DMS153 treated with DMSO at 0.1 percent for 48 hours (cell line): ENCODE measurements around the gene PSMD13.
"Not testable (repeated sequence)": the region's sequence is repeated elsewhere in the genome, so short reads cannot be mapped to it uniquely, and the experiment has no call there.

Experiments
- DNase-seq: peaks from one replicate; lab custom pipeline; 2025; ENCODE audit not compliant: unreplicated experiment; lab: John Stamatoyannopoulos, UW

Gene PSMD13

GRCh38 chr11:241634-242033 lies 4.9 kb downstream of the PSMD13 start:
- DNase-seq, result no peak

- DNase-seq, result no peak
These were observed 7.6 kb downstream of the PSMD13 start for GRCh38 chr11:244376-244775.

DNA sequence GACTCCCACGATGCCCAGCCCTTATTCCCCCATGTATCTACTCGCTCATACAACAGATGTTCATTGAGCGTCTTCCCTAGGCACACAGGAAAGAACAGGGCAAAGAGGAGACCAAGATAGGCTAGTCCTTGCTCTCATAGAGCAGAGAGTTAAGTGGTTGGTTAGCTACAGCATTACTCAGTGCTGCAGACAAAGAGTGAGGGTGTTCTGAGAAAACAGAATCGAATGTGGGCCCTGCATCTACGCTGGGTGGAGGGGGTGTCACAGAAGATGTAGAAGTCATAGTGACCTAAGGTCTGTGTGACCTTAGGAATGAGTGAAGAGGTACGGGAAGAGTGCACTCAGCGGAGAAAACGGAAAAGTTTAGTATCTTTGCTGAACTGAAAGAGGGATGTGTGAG lies 12.3 kb downstream of the PSMD13 start:
- DNase-seq, result no peak

DNA sequence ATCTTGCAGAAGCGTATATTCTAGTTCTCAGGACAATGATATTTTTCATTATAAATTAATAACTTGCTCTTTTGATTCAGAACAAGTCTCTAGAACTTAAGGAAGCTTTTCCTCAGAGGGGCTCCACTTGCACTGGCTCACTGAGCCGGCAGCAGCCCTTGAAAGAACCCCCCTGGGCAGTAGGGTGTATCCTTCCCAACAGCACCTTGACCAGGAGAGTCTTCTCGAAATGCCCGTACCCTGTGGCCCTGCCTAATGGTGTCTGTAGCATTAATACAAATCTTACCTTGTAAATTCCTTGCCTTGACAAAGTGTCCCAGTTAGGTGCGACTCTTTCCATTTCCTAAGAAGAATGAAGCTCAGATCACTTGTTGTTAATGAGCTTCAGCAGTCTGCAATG lies 13.5 kb downstream of the PSMD13 start:
- no peak for DNase-seq

DNA sequence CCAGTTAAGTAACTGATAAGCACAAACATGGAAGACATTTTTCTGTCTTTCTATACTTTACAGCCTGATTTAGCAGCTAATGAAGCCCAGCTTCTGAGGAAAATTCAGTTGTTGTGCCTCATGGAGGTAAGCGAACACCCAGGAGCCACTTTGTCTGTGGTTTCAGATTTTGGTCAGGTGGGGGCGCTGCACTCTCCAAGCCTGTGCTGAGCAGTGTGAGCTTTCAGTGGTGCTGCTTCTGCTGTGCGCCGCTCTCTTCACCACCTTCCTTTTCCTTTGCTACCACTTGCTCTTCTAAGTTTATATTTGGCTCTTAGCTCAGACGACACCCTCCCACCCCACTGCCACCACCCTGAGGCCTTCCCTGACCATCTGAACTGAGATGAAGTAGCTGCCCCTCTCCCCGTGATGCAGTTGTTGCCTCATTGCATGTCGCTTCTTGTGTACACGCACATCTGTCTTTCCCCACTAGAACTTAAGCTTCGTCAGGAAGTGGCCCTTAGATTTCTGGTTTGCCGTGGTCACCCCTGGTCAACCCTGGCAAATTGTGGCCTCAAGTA lies 14.0 kb downstream of the PSMD13 start:
- DNase-seq, result no peak

- DNase-seq, result no peak
These were observed 14.8 kb downstream of the PSMD13 start for GRCh38 chr11:251550-251949.

DNA sequence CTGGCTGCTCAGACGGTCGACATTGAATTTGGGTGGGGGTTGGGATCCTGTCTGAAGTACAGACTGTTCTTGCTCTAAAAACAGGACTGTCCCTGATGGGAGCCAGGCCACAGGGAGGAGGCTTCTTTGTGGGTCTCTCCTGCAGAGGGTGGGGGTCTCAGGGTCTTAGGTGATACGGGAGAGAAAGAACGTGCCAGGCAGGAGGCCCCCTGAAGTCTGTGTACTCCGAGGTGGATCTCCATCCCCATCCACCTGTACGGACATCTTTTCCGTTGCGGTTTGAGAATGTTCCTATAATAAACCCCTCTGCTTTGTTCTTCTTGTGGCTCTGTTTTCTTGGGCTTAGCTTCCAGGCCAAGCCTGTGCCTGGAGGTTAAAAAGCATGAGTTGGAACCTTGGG lies 15.9 kb downstream of the PSMD13 start:
- DNase-seq, result no peak

DNA sequence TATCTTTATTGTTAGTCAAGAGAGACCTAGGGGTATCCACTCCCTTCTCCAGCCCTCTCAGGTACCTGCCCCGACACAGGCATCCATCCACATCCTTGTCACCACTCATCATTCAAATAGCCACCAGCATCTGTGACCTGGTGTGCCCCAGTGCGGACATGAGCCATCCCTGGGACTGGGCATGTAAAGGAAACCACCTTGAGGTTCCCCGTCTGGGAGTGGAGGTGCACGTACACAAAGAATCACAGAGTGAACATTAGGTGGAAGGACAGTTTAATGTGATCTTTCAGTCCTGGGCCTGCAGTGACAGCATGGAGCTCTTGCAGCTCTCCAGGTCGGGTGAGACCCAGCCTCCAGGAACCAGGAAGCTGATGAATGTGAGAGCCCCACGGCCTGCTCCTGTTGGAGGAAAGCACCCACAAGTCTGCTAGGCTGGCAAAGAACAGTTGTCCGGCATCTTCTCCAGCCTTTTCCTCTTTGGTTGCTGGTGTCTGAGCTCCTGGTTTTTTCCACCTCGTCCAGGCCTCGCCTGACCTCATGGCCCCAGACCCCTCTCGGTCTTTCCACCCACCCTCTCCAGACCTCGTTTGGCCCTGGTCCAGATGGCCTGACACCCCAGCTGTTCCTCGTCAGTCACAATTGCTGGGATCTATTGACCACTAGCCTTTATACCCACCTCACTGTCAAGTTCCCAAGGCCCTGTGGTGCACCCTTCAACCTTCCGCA lies 16.5 kb downstream of the PSMD13 start:
- DNase-seq, result no peak

DNA sequence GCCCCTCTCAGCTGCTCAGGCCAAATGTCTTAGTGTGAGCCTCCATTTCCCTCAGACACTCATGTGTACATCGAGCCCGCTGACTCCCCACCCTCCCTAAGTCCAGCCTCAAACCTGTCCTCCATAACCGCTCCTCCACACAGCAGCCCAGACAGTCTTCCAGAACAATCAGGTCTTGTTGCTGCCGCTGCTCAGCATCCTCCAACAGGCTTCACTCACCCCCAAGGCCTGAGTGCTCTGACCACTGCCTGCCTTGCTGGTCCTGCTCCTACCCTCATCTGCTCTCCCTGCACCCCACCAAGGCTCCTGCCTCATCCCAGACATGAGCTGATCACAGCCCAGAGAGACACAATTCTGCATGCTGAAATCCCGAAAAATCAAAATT lies 17.1 kb downstream of the PSMD13 start:
- DNase-seq, result no peak

DNA sequence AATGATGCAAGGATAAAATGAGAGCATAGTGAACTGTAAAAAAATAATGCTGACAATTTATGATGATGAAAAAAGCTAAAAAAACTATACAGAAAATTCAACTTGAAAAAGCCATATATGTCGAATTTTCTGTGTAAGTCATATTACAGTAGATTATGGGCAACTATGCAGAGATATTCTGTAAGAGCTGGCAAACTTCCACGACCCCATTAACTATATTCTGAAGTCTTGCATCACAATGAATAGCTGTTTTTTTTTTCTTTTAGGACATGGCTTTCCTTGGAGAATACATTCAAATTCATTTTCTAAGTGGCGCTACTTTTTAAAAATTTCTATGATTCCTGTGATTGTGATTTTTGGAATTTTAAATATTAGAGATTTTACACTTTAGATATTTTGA lies 18.4 kb downstream of the PSMD13 start:
- DNase-seq, result no peak

DNA sequence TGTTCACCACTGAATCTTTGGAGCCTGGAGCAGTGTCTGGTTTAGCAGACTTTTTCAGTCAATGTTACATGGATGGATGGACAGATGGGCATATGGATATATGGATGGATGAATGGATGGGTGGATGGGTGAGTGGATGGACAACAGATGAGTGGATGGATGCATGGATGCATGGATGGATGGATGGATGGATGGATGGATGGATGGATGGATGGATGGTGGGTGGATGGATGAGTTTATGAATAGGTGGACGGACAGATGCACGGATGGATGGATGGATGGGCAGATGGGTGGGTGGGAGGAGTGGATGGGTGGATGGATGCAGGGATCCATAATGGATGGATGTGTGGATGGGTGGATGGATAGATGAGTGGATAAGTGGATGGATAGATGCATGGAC lies 19.0 kb downstream of the PSMD13 start:
- no peak for DNase-seq

GRCh38 chr11:256952-257737 lies 20.4 kb downstream of the PSMD13 start:
- no peak for DNase-seq

DNA sequence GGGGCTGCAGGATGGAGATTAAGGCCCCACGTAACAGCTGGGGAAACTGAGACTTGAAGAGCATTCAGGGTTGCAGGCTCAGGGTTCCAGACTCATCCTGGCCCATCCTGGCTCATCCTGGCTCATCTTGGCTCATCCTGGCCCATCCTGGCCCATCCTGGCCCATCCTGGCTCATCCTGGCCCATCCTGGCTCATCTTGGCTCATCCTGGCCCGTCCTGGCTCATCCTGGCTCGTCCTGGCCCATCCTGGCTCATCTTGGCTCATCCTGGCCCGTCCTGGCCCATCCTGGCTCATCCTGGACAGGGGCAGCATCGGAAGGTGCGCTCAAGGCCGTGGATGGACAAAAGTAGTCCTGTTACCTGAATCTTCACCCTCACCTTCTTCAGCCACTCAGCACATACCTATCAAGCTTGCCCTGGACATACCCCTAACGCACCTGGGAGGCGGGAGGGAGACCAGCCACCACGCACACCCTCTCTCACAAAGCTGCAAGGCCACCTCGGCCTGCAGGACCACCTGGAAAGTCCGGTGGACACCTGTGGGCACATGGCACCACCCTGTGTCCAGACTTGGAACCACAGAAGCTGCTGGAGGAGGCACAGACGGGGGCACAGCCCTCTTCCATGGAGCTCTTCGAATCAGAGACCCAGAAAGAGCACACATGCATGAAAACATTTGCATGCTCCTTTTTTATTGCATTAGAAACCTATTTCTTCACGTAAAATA lies 21.2 kb downstream of the PSMD13 start:
- DNase-seq, result no peak

- no peak for DNase-seq
These were observed 22.6 kb downstream of the PSMD13 start for GRCh38 chr11:259413-259812.

DNA sequence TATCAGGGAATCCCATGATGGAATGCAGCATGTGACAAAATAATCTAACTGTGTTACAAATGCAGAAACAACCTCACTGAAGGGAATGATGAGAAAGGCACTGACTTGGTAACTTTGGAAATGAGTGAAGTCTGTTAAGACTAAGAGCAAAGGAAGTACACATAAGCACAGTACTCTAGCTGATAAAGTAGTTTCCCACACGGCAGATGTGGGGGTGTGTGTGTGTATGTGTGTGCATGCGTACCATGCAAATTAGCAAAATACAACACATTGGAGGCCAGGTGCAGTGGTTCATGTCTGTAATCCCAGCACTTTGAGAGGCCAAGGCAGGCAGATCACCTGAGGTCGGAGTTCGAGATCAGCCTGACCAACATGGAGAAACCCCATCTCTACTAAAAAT lies 24.8 kb downstream of the PSMD13 start:
- DNase-seq, result no peak

DNA sequence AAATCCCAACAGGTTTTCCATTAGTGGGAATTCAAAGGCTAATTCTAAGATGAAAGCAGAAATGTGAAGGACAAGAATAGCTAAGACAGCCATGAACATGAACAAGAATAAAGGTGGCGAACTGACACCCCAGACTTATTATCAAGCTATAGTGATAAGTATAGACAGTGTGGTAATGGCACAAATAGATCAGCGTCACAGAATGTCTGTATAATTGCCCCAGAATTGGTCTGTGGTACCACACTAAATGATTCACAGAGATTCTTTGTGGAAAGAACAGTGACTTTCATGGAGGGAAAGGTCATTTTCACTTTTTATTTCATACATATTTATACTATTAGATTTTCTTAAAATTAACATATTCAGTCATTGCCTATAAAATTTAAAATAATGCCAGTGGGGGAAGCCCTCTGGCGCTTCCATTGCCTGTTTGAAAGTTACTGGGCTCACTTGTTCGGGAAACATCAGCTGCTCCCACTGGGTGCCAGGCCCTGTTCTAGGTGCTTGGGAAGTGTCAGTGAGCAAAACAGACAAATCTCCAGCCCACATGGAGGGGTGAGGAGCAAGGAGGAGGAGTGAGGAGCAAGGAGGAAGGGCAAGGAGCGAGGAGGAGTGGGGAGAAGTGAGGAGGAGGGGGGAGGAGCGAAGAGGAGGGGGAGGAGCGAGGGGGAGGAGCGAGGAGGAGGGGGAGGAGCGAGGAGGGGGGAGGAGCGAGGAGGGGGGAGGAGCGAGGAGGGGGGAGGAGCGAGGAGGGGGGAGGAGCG lies 30.1 kb downstream of the PSMD13 start:
- no peak for DNase-seq

DNA sequence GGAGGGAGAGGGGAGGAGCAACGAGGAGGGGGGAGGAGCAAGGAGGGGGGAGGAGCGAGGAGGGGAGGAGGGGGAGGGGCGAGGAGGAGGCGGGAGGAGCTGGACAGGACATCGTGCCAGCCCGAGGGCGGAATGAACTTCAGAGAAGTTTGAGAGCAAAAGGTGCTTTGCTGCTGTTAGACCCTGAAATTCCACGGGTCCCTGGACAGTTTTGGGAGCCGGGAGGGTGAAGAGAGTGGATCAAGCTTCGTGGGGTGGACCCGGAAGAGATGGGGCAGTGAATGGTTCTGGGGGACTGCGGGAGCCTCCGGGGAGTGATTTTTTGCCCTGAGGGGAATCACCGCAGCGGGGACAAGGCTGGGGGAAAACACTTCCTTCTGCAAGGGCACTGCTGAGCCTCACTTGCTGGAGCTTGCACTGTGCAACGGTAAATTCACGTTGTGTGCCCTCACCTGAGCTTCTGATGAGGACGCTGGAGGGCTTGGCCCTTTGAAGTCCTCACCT lies 30.8 kb downstream of the PSMD13 start:
- no peak for DNase-seq

DNA sequence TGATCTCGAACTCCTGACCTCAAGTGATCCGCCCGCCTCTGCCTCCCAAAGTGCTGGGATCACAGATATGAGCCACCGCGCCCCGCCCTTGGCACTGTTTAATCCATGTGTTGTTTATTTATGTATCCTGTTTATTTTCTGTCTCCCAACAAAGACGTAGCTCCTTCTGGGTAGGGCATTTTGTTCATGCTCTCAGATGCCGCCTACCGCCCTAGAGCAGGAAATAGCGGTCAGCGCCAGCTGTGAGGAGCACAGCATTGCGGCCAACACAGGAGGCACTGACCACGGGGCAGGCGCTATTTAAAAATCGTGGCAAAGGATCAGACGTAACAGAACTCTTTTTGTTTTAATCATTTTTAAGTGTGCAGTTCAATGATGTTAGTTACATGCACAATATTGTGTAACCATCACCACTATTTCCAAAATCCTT lies 32.0 kb downstream of the PSMD13 start:
- not testable (repeated sequence) for DNase-seq

DNA sequence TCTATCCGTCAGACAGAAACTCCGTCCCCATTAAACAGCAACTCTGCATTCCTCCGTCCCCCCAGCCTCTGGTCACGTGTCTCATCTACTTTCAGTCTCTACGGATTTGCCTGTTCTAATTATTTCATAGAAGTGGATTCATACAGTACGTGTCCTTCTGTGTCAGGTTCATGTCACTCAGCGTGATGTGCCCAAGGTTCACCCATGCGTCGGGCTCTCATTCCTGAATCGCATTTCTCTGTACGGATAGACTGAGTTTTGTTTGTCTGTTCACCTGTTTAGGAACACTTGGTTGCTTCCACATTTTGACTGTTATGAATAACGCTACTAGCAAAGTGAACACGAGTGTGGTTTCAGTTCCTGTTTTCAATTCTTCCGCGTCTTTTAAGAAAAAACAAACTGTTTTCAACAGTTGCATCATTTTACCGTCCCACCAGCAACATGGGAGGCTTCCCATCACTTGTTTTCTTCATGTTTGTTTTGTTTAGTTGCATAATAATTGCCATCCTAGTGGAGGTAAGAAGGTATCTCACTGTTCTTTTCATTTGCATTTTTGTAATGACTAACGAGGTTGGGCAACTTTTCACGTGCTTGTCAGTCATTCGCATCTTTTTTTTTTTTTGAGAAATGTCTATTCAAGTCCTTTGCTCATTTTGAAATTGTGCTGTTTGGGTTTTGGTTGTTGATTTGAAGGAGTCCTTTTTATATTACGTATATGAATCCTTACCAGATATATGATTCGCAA lies 32.5 kb downstream of the PSMD13 start:
- no peak for DNase-seq
